HepG2 (cell line): ENCODE measurements around the gene ZNF189. TPM values are rescaled to one million over a fixed set of nuclear protein-coding genes. Genes with fewer than 3 reads are reported as not detected.

Experiments used
- ATF7-NPFF ChIP-seq: sonication (generic); formaldehyde crosslinking; IDR thresholded peaks from 2 replicates; pipeline ENCODE4 v1.8.1; 2023; ENCODE audit warnings: mild to moderate bottlenecking, low read depth, missing genetic modification reagents, moderate library complexity
- BRD4 ChIP-seq: sonication (generic); formaldehyde crosslinking; IDR thresholded peaks from 2 replicates; pipeline ENCODE4 v1.4.0; 2020; ENCODE audit warnings: missing genetic modification reagents
- CREB1 ChIP-seq, 2 experiments: fragments of 450-650 bp in 1 of 2; IDR thresholded peaks; 2 replicates each; pipeline ENCODE4 v1.6.1; 2016 to 2017; ENCODE audit warnings: control low read depth in 1 of 2, mild to moderate bottlenecking in 1 of 2, missing compliant biosample characterization in 1 of 2, missing genetic modification characterization in 1 of 2
- FOXJ3 ChIP-seq: sonication (generic); formaldehyde crosslinking; IDR thresholded peaks from 2 replicates; pipeline ENCODE4 v1.4.0; 2020; ENCODE audit warnings: missing genetic modification reagents, mild to moderate bottlenecking, borderline replicate concordance
- HNF4A ChIP-seq: sonication (generic); formaldehyde crosslinking; IDR thresholded peaks from 2 replicates; pipeline ENCODE4 v1.4.0; 2020; ENCODE audit warnings: missing genetic modification reagents
- HNRNPH1 ChIP-seq: fragments of 200-400 bp; formaldehyde crosslinking; optimal IDR thresholded peaks from 2 replicates; pipeline ENCODE3; 2017; ENCODE audit warnings: mild to moderate bottlenecking, low read depth, low read length
- KAT7 ChIP-seq: IDR thresholded peaks from 2 replicates; pipeline ENCODE4 v1.6.1; 2018; ENCODE audit warnings: borderline replicate concordance, missing compliant biosample characterization
- MAFK ChIP-seq, 2 experiments: IDR thresholded peaks in 1 of 2; conservative IDR thresholded peaks in 1 of 2; 2 replicates each; pipeline ENCODE4 v1.6.1; 2011; ENCODE audit warnings: improper control_type of control experiment in 2 of 2, low read length in 2 of 2
- NR2F6 ChIP-seq, 2 experiments: IDR thresholded peaks; 2 replicates each; pipeline ENCODE4 v1.6.1; 2016; ENCODE audit warnings: antibody characterized with exemption in 1 of 2, mild to moderate bottlenecking in 1 of 2
- SIX4 ChIP-seq: sonication (generic); formaldehyde crosslinking; IDR thresholded peaks from 2 replicates; pipeline ENCODE4 v1.4.0; 2020; ENCODE audit warnings: missing genetic modification reagents
- TBX2 ChIP-seq: sonication (generic); formaldehyde crosslinking; IDR thresholded peaks from 2 replicates; pipeline ENCODE4 v1.5.0; 2020; ENCODE audit warnings: missing genetic modification reagents, mild to moderate bottlenecking, borderline replicate concordance
- ZBTB7B ChIP-seq: sonication (generic); formaldehyde crosslinking; IDR thresholded peaks from 2 replicates; pipeline ENCODE4 v1.4.0; 2020; ENCODE audit warnings: missing genetic modification reagents
- ZC3H13 ChIP-seq: sonication (generic); formaldehyde crosslinking; IDR thresholded peaks from 2 replicates; pipeline ENCODE4 v1.8.1; 2023; ENCODE audit warnings: mild to moderate bottlenecking, missing genetic modification reagents, moderate library complexity
- ZMYM2 ChIP-seq: sonication (generic); formaldehyde crosslinking; IDR thresholded peaks from 2 replicates; pipeline ENCODE4 v1.8.0; 2022; ENCODE audit warnings: mild to moderate bottlenecking, missing genetic modification reagents
- ZNF329 ChIP-seq: sonication (generic); formaldehyde crosslinking; IDR thresholded peaks from 2 replicates; pipeline ENCODE4 v1.9.0; 2021; ENCODE audit warnings: low read depth, mild to moderate bottlenecking, missing genetic modification reagents
- ZNF629 ChIP-seq: sonication (generic); formaldehyde crosslinking; conservative IDR thresholded peaks from 2 replicates; pipeline ENCODE4 v1.5.0; 2020; ENCODE audit warnings: missing genetic modification reagents
- ZNF772 ChIP-seq: sonication (generic); formaldehyde crosslinking; IDR thresholded peaks from 2 replicates; pipeline ENCODE4 v1.5.0; 2020; ENCODE audit warnings: mild to moderate bottlenecking, missing genetic modification reagents
- polyA plus RNA-seq, 8 experiments: library from polyadenylated mRNA; depleted of rRNA in 3 of 8; stranded (reverse) in 7 of 8; unstranded in 1 of 8; fragments of >200 nt; fragmentation: Illumina TruSeq in 4 of 8; extraction: Trizol in 4 of 8; gene quantifications; 2 replicates each; pipeline versions ENCODE4 v1.2.1 to v1.2.3, GENCODE V29; 2011 to 2016; ENCODE audit warnings: low read depth in 4 of 8, missing spikeins in 1 of 8, mixed read lengths in 1 of 8; ENCODE audit not compliant: insufficient read depth in 1 of 8
- total RNA-seq, 5 experiments: library from RNA; depleted of rRNA; stranded (reverse); fragments of >200 nt; fragmentation: Illumina TruSeq; extraction: Trizol; gene quantifications; 2 replicates each; pipeline ENCODE4 v1.2.3, GENCODE V29; 2016; ENCODE audit warnings: low read depth in 1 of 5
- TF ChIP-seq, protein P1 (sequence below): IDR thresholded peaks from 2 replicates; pipeline ENCODE4 v1.6.1; 2016; ENCODE audit warnings: mild to moderate bottlenecking, missing biosample characterization, missing genetic modification reagents
- TF ChIP-seq, protein P2 (sequence below): IDR thresholded peaks from 2 replicates; pipeline ENCODE4 v1.6.1; 2016; ENCODE audit warnings: missing compliant biosample characterization, missing genetic modification reagents, borderline replicate concordance
- TF ChIP-seq, protein P3 (sequence below): sonication (generic); formaldehyde crosslinking; IDR thresholded peaks from 2 replicates; pipeline ENCODE4 v1.8.1; 2023; ENCODE audit warnings: missing genetic modification reagents, mild to moderate bottlenecking, borderline replicate concordance
- TF ChIP-seq, protein P4 (sequence below): sonication (generic); formaldehyde crosslinking; IDR thresholded peaks from 2 replicates; pipeline ENCODE4 v1.4.0; 2020; ENCODE audit warnings: mild to moderate bottlenecking, missing genetic modification reagents
- TF ChIP-seq, protein P5 (sequence below): sonication (generic); formaldehyde crosslinking; IDR thresholded peaks from 2 replicates; pipeline ENCODE4 v1.9.0; 2021; ENCODE audit warnings: missing genetic modification reagents, borderline replicate concordance
- TF ChIP-seq, protein P6 (sequence below): sonication (generic); formaldehyde crosslinking; IDR thresholded peaks from 2 replicates; pipeline ENCODE4 v1.4.0; 2020; ENCODE audit warnings: low read depth, mild to moderate bottlenecking, missing genetic modification reagents

ZNF189 gene
- total and polyA plus RNA-seq, 2 of the 13 experiments (the other 11 are each of a cell fraction or from before 2014, with no cell fraction given): 8.4 to 50.0 TPM

DNA sequence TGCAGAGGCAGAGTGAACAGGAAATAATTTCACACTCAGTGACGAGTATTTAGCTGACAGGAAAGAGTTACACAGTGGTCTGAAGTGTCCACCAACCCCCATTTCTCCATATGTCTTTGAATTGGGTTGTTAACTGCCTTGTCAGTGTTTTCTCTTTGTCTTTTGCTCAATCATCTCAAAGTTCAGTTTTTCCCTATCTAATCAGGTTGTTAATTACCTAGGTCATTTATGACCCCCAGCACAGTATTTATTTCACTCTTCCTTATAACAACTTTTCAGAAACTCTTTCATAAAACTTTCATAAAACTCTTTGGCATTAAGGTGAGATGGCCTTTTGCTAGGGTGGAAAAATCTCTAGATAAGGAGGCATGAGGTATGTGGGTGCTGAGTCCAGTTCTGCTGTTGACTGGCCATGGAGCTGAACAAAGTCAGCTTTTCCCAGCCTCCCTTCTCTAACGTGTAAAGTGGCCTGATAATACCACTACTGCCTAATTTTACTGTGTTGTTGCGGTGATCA, 42.1 kb downstream of the ZNF189 start (continued):
- TF ChIP-seq ZNF329 (no peak), ATF7-NPFF (CRISPR knock-in tag) (no peak), HNRNPH1 (no peak), TBX2 (CRISPR knock-in tag) (peak; percentile 67), HNF4A (CRISPR knock-in tag) (peak; percentile 84), KAT7 (CRISPR knock-in tag) (0 out of 2 replicates have a peak, but pooled peaks have one; percentile 31), MAFK (conservative IDR thresholded peaks at IDR 0.05 in 1 of 2, IDR thresholded peaks at IDR 0.05 in 1 of 2; ENCODE audit: low read length in 2 of 2) (peak; percentile 51 to 59; a peak in 3 of 4 replicates), BRD4 (peak; percentile 25), ZNF772 (no peak), SIX4 (CRISPR knock-in tag) (no peak), ZC3H13 (no peak), ZBTB7B (CRISPR knock-in tag) (peak; percentile 39; the same call in 1 of the 2 replicates), NR2F6 (IDR thresholded peaks at IDR 0.05) (0 out of 2 replicates have a peak, but pooled peaks have one; percentile 25), NR2F6 (CRISPR knock-in tag; IDR thresholded peaks at IDR 0.05) (no peak), FOXJ3 (CRISPR knock-in tag) (peak; percentile 48; the same call in 1 of the 2 replicates), ZNF629 (CRISPR knock-in tag) (0 out of 2 replicates have a peak, but pooled peaks have one; percentile 5), ZMYM2 (CRISPR knock-in tag) (no peak), CREB1 (IDR thresholded peaks at IDR 0.05) (no peak), CREB1 (CRISPR knock-in tag; IDR thresholded peaks at IDR 0.05) (no peak)
- TF ChIP-seq, protein P1, sequence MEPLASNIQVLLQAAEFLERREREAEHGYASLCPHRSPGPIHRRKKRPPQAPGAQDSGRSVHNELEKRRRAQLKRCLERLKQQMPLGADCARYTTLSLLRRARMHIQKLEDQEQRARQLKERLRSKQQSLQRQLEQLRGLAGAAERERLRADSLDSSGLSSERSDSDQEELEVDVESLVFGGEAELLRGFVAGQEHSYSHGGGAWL: no peak
- TF ChIP-seq, protein P2, sequence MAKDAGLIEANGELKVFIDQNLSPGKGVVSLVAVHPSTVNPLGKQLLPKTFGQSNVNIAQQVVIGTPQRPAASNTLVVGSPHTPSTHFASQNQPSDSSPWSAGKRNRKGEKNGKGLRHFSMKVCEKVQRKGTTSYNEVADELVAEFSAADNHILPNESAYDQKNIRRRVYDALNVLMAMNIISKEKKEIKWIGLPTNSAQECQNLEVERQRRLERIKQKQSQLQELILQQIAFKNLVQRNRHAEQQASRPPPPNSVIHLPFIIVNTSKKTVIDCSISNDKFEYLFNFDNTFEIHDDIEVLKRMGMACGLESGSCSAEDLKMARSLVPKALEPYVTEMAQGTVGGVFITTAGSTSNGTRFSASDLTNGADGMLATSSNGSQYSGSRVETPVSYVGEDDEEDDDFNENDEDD (CRISPR knock-in tag): no peak
- TF ChIP-seq, protein P3, sequence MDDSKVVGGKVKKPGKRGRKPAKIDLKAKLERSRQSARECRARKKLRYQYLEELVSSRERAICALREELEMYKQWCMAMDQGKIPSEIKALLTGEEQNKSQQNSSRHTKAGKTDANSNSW (CRISPR knock-in tag): no peak
- TF ChIP-seq, protein P4, sequence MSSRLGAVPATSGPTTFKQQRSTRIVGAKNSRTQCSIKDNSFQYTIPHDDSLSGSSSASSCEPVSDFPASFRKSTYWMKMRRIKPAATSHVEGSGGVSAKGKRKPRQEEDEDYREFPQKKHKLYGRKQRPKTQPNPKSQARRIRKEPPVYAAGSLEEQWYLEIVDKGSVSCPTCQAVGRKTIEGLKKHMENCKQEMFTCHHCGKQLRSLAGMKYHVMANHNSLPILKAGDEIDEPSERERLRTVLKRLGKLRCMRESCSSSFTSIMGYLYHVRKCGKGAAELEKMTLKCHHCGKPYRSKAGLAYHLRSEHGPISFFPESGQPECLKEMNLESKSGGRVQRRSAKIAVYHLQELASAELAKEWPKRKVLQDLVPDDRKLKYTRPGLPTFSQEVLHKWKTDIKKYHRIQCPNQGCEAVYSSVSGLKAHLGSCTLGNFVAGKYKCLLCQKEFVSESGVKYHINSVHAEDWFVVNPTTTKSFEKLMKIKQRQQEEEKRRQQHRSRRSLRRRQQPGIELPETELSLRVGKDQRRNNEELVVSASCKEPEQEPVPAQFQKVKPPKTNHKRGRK: no peak
- TF ChIP-seq, protein P5, sequence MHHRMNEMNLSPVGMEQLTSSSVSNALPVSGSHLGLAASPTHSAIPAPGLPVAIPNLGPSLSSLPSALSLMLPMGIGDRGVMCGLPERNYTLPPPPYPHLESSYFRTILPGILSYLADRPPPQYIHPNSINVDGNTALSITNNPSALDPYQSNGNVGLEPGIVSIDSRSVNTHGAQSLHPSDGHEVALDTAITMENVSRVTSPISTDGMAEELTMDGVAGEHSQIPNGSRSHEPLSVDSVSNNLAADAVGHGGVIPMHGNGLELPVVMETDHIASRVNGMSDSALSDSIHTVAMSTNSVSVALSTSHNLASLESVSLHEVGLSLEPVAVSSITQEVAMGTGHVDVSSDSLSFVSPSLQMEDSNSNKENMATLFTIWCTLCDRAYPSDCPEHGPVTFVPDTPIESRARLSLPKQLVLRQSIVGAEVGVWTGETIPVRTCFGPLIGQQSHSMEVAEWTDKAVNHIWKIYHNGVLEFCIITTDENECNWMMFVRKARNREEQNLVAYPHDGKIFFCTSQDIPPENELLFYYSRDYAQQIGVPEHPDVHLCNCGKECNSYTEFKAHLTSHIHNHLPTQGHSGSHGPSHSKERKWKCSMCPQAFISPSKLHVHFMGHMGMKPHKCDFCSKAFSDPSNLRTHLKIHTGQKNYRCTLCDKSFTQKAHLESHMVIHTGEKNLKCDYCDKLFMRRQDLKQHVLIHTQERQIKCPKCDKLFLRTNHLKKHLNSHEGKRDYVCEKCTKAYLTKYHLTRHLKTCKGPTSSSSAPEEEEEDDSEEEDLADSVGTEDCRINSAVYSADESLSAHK (CRISPR knock-in tag): no peak
- TF ChIP-seq, protein P6, sequence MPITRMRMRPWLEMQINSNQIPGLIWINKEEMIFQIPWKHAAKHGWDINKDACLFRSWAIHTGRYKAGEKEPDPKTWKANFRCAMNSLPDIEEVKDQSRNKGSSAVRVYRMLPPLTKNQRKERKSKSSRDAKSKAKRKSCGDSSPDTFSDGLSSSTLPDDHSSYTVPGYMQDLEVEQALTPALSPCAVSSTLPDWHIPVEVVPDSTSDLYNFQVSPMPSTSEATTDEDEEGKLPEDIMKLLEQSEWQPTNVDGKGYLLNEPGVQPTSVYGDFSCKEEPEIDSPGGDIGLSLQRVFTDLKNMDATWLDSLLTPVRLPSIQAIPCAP: no peak
